Stimulated activated CD8-positive, alpha-beta memory T cell treated with anti-CD3 and anti-CD28 coated beads, Interleukin-4, amount 100 ng/mL, for 1 hour (primary cell): ENCODE results near the gene SERPINA1.

ENCODE experiments used
- DNase-seq, 2 donors: peaks; one replicate each; pipeline ENCODE4 v3.0.0-alpha.2; 2020; ENCODE audit warnings: low read depth in 2 of 2, low spot score in 1 of 2

Gene SERPINA1

DNA sequence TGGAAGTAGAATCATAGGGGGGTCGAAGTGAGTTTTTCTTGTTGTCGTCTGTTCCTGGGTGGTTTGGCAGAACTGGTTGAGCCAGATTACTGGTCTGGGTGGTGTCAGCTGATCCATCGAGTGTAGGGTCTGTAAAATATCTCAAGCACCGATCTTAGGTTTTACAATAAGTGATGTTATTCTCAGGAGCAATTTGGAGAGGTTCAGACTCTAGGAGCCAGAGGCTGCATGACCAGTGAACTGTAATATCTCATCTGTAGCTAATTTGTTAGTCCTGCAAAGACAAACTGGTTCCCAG, 9.7 kb upstream of the SERPINA1 start:
- no peak for DNase-seq

DNA sequence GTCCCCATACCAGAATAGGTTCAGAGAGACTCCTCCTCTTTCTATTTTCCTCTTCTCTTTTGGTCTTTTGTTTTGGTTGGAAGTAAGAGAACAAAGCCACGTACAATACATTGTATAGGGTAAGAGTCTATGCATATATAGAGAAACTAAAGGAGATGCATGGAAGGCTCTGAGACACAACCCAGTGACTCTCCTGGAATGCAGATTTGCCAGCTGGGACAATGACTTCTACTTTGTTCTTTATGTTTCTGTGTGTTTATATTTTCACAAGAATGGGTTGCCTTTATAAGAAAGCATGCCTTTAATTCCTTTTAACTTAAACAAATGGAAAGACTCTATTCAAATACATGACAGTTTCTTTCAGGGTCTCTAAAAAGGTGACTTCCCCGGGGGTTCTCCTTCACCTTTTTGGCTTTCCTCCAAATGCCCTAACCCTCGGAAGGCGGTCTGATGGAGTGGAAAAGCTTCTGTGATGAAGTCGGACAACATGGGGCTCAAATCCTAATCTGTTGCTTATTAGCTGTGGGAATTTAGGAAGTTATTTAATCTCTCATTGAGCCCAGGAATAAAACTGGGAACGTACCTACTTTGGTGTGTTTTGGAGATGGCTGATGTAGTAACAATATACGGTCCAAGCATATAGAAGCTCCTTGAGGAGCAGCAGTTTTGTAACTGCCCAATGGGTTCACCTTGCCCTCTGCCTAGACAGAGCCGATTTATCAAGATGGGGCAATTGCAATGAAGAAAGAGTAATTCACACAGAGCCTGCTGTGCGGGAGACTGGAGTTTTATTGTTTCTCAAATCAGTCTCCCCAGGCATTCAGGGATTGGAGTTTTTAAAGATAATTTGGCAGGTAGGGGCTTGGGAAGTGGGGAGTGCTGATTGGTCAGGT, 9.1 kb upstream of the SERPINA1 start:
- no peak for DNase-seq

DNA sequence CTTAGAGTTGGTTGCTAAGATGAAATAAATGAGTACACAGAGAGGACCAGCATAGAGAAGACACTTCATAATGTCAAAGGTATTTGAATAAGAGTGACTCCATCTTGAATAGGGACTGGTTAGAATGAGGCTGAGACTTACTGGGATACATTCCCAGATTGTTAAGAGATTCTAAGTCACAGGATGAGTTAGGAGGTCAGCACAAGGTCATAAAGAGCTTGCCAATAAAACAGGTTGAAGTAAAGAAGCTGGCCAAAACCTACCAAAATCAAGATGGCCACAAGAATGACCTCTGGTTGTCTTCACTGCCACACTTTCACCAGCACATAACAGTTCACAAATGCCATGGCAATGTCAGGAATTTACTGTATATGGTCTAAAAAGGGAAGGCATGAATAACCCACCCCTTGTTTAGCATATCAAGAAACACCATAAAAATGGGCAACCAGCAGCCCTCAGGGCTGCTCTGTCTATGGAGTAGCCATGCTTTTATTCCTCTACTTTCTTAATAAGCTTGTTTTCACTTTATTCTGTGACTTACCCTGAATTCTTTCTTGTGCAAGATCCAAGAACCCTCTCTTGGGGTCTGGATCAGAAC, 8.3 kb upstream of the SERPINA1 start:
- no peak for DNase-seq

DNA sequence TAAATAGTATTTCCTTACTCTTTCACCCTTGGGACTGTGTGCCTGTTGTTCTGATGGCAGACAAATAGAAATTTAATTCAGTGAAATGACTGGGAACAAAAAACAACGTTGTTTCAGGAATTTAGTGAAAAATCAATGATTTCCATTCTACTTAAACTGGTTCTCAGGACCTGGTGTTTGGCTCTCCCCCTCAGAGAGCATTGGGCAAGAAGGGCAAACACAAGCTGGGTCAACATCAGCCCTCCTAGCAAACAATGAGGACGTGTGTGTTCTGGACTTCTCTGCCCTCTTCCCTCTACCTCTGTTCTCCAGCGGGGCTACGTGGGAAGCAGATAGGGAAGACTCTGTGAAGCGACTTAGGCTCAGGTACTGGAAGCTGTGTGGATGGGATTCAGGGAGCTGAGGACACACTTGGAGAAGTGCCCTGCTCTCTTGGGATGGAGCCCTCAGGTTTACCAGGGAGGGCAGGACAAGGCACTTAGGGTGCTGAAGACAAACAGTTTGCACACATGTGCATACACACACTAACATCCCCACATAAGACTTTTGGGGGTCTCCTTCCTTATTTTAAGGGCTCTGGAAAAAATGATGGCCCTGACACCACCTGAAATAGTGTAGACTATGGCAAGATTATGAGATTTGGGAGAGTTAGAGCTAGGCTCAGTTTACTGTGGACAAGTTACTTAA, 7.6 kb upstream of the SERPINA1 start:
- DNase-seq = no peak

DNA sequence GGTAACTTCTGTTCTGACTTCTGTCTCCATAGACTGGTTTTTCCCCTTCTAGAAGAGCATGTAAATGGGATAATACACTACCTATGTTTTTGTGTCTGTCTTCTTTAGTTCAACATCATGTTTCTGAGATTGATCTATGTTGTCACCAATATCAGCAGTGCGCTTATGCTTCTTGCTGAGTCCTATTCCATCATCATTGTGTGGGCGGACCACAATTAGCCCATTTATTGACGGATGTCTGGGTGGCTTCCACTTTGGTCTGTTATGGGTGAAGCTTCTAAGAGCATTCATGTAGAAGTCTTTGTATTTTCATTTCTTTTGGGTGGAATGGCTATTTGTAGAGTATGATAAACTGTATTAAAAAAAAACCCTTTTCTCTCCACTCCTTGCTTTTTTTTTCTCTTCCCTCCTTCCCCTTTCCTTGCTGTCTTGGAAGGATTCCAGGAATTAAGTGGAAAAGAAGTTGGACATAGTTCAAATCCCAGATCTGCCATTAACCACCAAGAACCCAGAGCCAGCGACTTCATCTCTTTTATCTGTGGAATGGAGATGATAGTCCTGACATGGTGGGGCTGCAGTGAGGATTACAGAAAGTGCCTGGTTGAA, 7.0 kb upstream of the SERPINA1 start:
- no peak for DNase-seq

DNA sequence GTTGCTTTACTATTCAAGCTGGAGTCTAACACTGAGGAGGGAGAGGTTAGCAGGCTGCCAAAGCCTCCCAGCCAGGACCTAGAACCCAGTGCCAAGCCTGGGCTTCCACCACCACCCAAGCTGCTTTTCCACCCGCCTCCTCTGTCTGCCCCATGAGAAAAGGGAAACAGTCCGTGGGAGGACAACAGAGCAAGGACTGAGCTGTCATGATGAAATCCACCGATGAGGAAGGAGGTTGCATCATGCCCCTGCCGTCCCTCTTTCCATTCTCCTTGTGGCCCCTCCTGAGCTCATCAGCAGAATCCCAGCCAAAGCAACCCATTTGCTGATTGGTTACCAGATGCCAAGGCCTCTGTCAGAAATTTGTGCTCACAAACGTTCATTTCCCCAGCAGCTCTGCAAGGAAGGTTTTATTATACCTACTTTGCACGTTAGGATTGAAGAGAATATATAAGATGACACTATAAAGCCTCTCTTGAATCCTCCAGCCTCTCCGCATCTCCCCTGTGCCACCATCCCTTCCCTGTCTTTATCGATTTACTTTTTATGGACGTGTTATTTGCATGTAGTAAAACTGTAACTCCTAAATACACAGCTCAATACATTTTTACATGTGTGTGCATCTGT, 6.3 kb upstream of the SERPINA1 start:
- no peak for DNase-seq

DNA sequence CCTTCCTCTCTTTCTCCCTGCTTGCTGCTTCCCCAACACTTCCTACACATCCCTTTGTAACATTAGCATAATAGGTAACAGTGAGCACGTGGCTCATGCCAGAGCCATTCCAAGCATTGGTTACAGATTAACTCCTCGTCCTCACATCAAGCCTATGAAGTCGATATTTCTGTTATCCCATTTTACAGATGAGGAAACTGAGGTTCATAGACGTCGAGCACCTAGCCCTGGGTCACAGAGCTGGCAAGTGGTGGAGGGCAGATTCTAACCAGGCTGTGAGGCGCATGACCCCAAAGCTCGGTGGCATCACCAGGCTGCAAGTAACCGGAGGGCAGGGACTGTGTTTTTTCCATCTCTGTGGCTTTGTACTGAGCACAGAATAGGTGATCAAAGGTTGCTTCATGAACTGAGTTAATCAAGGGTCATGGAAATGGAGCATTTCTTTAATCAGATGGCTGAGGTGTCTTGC, 5.7 kb upstream of the SERPINA1 start:
- DNase-seq = no peak

DNA sequence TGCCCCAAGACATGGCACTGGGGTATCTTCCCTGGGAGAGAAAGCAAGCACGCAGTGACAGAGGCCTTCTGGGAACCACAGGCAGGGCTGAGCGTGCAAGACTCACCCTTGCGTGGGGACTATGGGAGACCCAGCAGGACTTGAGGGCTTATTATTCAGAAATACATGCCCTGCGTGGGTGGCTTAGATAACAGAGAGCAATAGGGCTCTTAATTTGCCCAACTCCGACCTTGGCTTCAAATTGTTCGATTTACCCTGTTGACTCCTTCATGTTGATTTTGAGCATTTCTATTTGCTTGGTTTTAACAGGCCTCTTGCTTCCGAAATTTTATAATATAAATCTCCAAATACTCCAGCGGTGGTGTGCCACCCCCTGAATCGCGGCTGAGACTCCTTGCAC, 5.1 kb upstream of the SERPINA1 start:
- DNase-seq = no peak

DNA sequence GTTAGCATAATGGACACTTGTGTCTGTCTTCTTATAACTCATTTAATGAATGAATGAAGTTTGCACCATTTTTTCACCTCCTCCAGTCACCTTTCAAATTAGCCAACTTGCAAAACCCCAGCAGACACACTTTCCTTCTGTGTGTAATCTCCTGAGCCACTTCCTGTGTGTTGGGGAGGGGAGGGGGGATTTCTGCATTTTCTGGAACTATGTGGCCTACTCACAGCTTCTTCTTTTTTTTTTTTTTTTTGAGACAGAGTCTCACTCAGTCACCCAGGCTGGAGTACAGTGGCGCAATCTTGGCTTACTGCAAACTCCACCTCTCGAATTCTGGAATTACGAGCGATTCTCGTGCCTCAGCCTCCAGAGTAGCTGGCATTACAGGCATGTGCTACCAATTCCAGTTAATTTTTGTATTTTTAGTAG, 4.1 kb upstream of the SERPINA1 start:
- no peak for DNase-seq

DNA sequence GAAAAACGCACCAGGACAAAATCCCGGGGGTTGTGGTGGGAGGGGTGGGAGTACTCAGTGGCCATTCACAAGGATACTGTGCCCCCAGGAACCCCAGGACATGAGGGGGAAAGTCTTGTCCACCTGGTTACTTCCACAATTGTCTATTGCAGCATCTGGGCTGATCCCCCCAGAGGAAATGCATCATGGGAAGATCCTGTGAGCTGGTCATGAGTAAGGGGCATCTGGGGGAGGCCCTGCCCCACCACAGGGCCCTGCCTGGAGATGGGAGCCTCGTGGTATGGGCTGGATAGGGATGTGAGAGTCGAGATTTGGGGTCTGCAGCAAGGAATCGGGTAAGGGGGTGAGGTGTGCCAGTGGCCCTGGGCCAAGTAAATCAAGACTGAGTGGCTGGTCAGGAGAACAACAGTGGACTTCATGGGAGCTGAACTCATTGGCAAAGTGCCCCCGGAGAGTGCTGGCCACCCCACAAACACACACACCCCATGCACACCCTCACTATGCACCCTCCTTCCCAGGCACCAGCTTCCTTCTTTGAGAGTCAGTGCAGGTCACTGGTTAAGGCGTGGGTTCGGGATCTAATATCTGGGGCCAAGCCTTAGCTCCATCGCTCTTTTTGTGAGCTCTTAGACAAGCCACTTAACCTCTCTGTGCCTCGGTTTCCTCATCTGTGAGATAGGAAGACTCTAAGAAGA, 3.0 kb upstream of the SERPINA1 start:
- no peak for DNase-seq

DNA sequence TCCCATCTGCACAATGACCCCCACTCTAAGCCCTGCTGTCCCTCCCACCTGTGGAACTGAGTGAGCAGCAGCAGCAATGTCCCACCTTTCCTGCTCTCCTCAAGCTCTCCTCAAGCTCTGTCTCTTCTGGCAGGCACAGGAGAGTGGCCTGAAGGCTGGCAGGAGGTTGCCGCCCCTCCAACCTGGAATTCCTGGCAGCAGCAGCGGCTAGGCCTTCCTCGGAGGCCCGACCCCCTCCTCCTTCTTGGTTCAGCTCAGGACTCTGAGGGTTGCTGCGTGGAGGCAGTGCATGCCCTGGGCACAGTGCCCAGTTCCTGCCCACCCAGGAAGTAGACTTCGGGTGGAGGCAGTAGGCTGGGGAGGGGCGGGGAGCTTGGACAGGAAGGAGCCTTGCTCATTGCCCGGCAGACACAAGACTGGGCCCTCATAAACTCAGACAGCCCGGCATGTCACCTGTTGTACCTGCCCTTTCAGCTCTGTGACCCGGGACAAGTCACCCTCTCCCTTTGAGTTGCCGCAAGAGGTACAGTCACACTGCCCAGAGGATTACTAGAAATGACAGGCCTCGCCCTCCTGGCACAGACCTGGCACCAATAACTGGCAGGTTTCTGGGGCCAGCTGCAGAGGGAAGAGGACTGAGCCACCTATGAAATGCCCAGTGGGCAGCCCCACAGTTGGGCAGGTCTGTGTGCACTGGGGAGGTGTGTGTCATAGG, 2.1 kb upstream of the SERPINA1 start:
- no peak for DNase-seq

DNA sequence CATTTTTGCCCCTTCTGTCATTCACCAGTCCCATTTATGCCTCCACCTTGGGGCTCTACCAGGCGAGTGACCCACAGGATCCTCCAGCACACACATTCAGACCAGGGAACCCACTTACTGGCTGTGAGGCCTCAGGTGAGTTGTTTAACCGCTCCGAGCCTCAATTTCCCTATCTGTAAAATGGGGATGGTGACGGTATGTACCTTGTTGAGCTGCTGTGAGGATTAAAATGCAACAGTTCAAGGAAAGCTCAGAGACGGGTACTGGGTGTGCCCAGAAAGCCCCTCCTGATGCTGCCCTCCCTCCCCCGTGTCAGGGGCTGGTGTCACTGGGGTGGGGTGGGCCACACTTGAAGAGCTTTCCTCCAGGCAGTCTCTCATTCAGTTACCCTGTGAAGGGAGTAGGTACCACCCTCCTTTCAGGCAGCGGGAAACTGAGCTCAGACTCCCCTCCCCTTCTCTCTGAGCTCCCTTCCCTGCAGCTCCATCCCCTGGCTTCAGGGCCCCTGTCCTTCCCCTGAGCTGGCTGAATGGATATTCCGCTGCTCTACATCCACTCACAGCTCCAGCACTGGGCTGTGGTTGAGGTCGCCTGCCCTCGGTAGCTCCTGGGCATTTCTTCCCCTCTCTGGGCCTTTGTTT, 1.4 kb upstream of the SERPINA1 start:
- no peak for DNase-seq

DNA sequence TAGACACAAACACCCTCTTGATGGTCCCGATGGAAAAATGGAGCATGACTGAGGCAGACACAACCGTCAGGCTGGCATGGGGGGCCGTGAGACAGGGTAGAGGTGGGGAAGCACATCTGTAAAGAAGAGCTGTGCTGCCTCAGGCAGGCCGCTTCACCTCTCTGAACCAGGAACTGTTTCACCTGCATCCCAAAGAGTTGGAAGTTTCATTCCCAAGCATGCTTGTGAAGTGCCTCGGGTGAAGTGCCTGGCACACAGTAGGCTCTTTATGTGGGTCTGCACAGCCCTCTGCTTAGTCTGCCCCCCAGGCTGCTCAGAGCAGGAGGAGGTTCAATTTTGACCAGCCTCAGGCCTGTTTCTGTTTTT, 685 bp upstream of the SERPINA1 start:
- no peak for DNase-seq

DNA sequence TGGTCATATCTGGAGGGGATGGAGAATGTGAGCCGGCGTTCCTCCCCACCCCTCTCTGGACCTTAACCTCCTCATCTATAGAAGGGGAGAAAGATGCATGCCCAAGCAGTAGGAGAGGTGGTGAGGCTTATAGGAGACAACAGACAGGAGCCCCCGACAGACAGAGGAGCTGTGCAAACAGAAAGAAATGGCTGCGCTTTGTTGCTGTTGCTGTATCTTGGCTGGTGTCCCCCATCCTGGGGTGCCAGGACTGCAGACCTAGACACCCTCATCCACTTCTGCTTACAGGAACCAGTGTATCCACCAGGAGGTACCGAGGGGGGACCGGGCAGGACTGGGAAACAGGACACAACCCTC, 397 bp downstream of the SERPINA1 start:
- DNase-seq = no peak

DNA sequence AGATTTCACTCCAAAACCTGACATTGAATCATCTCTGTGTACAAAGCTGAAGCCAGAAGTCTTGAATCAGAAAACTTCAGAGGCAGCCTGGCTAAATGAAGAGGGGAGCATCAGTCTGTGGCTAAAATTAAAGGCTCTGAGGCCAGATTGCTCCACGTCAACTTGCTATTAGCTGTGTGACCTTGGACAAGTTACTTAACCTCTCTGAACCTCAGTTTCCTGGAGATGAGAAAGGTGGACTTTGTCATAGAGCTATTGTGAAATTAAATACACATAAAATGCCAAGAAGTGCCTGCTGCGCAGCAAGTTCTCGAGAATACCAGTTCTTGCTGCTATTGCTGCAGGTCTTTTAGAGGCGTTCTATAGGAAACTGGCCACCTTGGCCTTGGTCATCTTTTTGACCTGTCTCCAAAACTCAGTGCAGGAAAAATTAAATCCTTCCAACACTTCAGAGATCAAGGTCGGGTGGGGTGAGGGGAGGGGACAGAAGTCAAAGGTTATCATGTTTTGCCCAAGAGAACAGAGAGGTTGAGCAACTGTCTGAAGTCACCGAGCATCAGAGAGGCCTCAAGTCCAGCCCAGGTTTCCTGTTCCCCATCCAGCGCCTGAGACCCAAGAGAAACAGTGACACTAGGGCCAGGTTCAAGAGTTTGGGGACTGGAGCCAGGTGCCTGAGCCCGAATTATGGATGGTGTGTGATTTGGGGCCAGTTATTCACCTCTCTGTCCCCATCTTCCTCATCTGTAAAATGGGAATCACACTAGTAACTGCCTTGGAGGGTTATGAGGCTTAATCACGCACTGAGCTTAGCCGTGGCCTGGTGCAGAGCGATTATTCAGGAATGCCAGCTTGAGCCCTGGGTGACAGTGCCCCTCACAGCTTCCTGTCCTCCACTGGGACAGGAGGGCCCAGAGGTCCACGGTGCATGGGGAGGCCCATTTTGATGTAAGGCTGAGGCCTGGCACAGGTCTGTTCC, 1.1 kb downstream of the SERPINA1 start:
- no peak for DNase-seq

DNA sequence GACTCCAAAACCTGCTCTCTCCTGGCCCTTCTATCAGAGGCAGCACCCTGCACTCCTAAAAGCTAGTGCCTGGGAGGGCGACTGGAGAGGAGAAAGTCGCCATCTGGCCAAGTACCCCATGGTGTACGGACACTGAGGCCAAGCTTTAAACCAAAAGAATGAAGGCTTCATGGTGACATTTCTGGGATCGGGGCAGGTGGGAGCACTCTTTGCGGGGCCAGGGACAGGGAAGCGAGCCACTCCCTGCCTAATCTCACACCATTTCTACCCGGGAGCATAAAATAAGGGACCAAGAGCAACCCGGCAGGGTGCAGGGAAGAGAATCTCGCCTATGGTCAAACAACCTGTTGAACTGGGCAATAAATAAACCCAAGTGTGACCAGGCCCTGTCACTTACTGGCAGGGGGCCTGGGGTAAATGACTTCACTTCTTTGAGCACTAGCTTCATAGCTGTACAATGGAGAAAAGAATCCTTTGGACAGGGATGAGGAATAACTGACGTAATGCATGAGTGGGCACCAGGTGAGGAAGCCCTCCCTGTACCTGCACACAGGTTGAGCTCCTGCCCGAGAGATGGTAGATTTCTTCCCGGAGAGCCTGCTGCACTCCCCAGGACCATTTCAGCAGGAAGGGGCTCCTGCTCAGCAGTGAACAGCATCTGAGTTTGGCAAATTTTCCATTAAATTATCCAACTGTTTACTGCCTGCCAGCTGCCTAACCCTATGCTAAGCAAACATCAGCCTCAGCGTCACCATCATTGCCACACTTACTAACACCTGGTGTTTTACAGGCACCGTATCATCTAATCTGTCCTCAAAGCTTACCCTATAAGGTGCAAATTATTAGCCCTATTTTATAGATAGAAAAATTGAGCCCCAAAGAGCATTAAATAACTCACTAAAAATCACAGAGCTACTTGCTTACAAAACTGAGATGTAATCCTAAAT, 2.0 kb downstream of the SERPINA1 start:
- no peak for DNase-seq

DNA sequence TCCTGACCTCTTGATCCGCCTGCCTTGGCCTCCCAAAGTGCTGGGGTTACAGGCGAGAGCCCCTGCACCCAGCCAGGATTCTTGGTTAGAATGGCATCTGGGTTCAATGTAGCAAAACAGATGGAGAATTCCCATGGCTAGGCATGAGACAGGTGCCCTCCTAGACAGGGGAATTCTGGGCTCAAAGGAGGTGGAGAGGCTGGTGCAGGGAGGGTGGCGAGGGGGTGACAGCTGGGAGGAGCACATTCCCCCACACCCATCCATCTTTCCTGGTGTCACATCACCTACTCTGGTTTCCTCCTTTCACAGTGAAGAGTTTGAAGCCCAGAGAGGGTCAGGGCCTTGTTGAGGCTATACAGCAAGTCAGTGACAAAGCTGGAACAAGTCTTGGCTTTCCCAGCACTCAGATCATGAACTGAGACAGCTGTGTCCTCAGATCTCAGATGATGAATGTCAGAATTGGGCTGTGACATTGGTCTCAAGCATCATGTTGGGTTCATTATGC, 2.8 kb downstream of the SERPINA1 start:
- DNase-seq = no peak
